K562 (cell line): ENCODE results near the gene R3HDM1. TPM values are rescaled to one million over a fixed set of nuclear protein-coding genes. Genes with fewer than 3 reads are reported as not detected.
A peak's percentile ranks its signal among the peaks of the same experiment; 100 is the strongest.

Experiments
- CBX8 ChIP-seq: fragments of 200-600 bp; sonication (generic); IDR thresholded peaks from 2 replicates; pipeline ENCODE4 v1.6.1; 2012; ENCODE audit warnings: borderline replicate concordance, mixed run types, low read depth, mild to moderate bottlenecking, moderate library complexity, mixed read lengths, low read length, control low read depth, inconsistent platforms; ENCODE audit not compliant: poor library complexity, severe bottlenecking; ENCODE audit errors: extremely low read depth
- JUNB ChIP-seq: fragments of 450-650 bp; formaldehyde crosslinking; conservative IDR thresholded peaks from 2 replicates; pipeline ENCODE4 v1.4.0; 2020; ENCODE audit warnings: mild to moderate bottlenecking
- MTA1 ChIP-seq: fragments of 450-650 bp; IDR thresholded peaks from 2 replicates; pipeline ENCODE4 v1.6.1; 2017; ENCODE audit warnings: borderline replicate concordance
- NFE2 ChIP-seq: IDR thresholded peaks from 2 replicates; pipeline ENCODE4 v1.6.1; 2014; ENCODE audit warnings: antibody characterized with exemption, low read depth
- NR2C2 ChIP-seq, 2 experiments: fragments of 200-800 bp in 1 of 2; sonication (Bioruptor generic) in 1 of 2; sonication (generic) in 1 of 2; formaldehyde crosslinking in 1 of 2; IDR thresholded peaks; 2 replicates each; pipeline versions ENCODE4 v1.6.1 to v1.8.0; 2016 to 2022; ENCODE audit warnings: mild to moderate bottlenecking in 1 of 2, missing compliant biosample characterization in 1 of 2, missing genetic modification characterization in 1 of 2, missing genetic modification reagents in 1 of 2
- YY1 ChIP-seq, 3 experiments: IDR thresholded peaks; 2 replicates each; pipeline ENCODE4 v1.6.1; 2011; ENCODE audit warnings: low read length in 2 of 3, mild to moderate bottlenecking in 2 of 3, moderate library complexity in 2 of 3, borderline replicate concordance in 1 of 3, control low read depth in 1 of 3, low read depth in 1 of 3; ENCODE audit not compliant: insufficient read depth in 3 of 3, insufficient replicate concordance in 2 of 3, control insufficient read depth in 1 of 3, insufficient read length in 1 of 3; ENCODE audit errors: extremely low read depth in 1 of 3
- ZNF197 ChIP-seq: fragments of 200-800 bp; sonication (Bioruptor generic); IDR thresholded peaks from 2 replicates; pipeline ENCODE4 v1.6.1; 2016; ENCODE audit warnings: low read depth, missing genetic modification characterization, missing compliant biosample characterization
- ZNF431 ChIP-seq: sonication (generic); formaldehyde crosslinking; IDR thresholded peaks from 2 replicates; pipeline ENCODE4 v1.8.0; 2022; ENCODE audit warnings: mild to moderate bottlenecking, missing genetic modification reagents
- polyA plus RNA-seq, 8 experiments: library from polyadenylated mRNA; depleted of rRNA in 4 of 8; stranded (reverse) in 5 of 8; unstranded in 3 of 8; fragments of >200 nt; fragmentation: Nextera tagmentation in 2 of 8; fragmentation: Illumina TruSeq in 1 of 8; extraction: Ambion mirVana in 2 of 8; extraction: Trizol in 1 of 8; gene quantifications; 2 replicates each; pipeline versions ENCODE4 v1.2.1 to v1.2.3, GENCODE V29; 2011 to 2014; ENCODE audit warnings: inconsistent platforms in 1 of 8, missing spikeins in 1 of 8
- total RNA-seq, 7 experiments: library from RNA; depleted of rRNA in 6 of 7; stranded (reverse); fragments of >200 nt in 6 of 7; fragmentation: Illumina TruSeq in 2 of 7; extraction: Trizol in 2 of 7; gene quantifications; 2 replicates each; pipeline versions ENCODE4 v1.2.1 to v1.2.3, GENCODE V29; 2011 to 2021; ENCODE audit warnings: low replicate concordance in 1 of 7
- TF ChIP-seq, protein P1 (sequence below): conservative IDR thresholded peaks from 2 replicates; pipeline ENCODE4 v1.6.1; 2011; ENCODE audit warnings: low read depth, mild to moderate bottlenecking, low read length; ENCODE audit not compliant: control insufficient read depth
- TF ChIP-seq, protein P2 (sequence below), 2 experiments: fragments of 450-650 bp; formaldehyde crosslinking in 1 of 2; IDR thresholded peaks; 2 replicates each; pipeline versions ENCODE4 v1.4.0 to v1.6.1; 2014 to 2020; ENCODE audit warnings: mild to moderate bottlenecking in 2 of 2, borderline replicate concordance in 1 of 2, low read depth in 1 of 2
- TF ChIP-seq, protein P3 (sequence below): fragments of 250-450 bp; sonication (Bioruptor Pico); IDR thresholded peaks from 2 replicates; pipeline ENCODE4 v1.5.0; 2021
- TF ChIP-seq, protein P4 (sequence below), 2 experiments: fragments of 450-650 bp in 1 of 2; sonication (generic) in 1 of 2; formaldehyde crosslinking; conservative IDR thresholded peaks; 2 replicates each; pipeline versions ENCODE4 v1.4.0 to v1.8.1; 2020 to 2022; ENCODE audit warnings: mild to moderate bottlenecking in 1 of 2, missing genetic modification reagents in 1 of 2

The R3HDM1 gene
- total and polyA plus RNA-seq, 9 of the 15 experiments (the other 6 are each of a cell fraction or from before 2014, with no cell fraction given) = 12.4 to 89.4 (median 31.0) TPM

DNA sequence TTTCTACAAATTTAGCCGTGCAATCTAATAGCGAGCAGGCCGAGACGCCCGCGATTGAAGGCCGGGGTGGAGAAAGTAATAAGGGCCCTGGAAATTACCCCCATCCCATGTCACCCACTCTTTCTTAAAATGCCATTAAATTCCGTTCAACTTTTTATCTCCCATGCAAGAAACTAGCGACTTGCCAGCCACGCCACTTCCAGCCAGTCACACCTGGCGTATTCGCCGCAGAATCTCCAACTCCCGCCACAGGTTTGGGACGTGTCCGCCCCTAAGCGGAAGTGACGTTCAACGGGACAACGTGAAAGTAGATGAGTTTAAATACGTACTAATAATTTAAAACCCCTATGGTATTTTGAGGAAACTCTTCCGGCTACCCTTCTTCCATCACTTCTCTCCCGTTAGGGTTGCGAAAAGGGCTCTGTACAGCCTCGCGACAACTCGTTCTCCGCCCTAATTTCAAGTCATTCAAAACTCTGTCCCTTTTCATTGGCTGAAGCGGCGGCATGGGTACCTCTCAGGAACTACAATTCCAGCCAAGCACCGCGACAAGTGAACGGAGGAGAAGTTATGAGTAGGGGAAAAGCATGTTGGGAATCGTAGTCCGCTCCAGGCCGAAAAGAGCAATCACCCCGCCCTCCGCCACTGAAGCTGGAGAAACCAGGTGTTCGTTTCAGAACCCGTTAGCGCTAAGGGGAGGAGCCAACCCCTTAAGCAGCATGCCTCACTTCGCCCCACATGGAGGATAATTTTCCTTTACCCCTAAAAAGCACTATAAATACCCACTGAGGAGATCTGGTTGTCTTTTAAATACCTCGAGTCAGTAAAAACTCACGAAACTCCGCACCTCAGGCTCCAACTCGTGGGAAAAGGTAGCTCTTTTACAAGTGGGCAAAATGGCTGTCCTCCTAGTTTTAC, 712 bp upstream of the R3HDM1 start, which contains the start of gene ZRANB3 (continued):
- no peak for TF ChIP-seq CBX8
- TF ChIP-seq, protein P1, sequence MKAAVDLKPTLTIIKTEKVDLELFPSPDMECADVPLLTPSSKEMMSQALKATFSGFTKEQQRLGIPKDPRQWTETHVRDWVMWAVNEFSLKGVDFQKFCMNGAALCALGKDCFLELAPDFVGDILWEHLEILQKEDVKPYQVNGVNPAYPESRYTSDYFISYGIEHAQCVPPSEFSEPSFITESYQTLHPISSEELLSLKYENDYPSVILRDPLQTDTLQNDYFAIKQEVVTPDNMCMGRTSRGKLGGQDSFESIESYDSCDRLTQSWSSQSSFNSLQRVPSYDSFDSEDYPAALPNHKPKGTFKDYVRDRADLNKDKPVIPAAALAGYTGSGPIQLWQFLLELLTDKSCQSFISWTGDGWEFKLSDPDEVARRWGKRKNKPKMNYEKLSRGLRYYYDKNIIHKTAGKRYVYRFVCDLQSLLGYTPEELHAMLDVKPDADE = peak; percentile 78; the same call in 1 of the 2 replicates
- TF ChIP-seq, protein P2, sequence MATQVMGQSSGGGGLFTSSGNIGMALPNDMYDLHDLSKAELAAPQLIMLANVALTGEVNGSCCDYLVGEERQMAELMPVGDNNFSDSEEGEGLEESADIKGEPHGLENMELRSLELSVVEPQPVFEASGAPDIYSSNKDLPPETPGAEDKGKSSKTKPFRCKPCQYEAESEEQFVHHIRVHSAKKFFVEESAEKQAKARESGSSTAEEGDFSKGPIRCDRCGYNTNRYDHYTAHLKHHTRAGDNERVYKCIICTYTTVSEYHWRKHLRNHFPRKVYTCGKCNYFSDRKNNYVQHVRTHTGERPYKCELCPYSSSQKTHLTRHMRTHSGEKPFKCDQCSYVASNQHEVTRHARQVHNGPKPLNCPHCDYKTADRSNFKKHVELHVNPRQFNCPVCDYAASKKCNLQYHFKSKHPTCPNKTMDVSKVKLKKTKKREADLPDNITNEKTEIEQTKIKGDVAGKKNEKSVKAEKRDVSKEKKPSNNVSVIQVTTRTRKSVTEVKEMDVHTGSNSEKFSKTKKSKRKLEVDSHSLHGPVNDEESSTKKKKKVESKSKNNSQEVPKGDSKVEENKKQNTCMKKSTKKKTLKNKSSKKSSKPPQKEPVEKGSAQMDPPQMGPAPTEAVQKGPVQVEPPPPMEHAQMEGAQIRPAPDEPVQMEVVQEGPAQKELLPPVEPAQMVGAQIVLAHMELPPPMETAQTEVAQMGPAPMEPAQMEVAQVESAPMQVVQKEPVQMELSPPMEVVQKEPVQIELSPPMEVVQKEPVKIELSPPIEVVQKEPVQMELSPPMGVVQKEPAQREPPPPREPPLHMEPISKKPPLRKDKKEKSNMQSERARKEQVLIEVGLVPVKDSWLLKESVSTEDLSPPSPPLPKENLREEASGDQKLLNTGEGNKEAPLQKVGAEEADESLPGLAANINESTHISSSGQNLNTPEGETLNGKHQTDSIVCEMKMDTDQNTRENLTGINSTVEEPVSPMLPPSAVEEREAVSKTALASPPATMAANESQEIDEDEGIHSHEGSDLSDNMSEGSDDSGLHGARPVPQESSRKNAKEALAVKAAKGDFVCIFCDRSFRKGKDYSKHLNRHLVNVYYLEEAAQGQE (IDR thresholded peaks at IDR 0.05; ENCODE audit: borderline replicate concordance) = peak; percentile 11; the same call in 1 of the 2 replicates
- TF ChIP-seq, protein P2 (CRISPR knock-in tag; IDR thresholded peaks at IDR 0.05; ENCODE audit: low read depth) = no peak
- TF ChIP-seq, protein P3, sequence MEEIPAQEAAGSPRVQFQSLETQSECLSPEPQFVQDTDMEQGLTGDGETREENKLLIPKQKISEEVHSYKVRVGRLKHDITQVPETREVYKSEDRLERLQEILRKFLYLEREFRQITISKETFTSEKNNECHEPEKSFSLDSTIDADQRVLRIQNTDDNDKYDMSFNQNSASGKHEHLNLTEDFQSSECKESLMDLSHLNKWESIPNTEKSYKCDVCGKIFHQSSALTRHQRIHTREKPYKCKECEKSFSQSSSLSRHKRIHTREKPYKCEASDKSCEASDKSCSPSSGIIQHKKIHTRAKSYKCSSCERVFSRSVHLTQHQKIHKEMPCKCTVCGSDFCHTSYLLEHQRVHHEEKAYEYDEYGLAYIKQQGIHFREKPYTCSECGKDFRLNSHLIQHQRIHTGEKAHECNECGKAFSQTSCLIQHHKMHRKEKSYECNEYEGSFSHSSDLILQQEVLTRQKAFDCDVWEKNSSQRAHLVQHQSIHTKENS (CRISPR knock-in tag) = no peak
- TF ChIP-seq YY1 (IDR thresholded peaks at IDR 0.05; ENCODE audit: borderline replicate concordance in 1 of 3, control insufficient read depth in 1 of 3, extremely low read depth in 1 of 3, insufficient read depth in 3 of 3, insufficient read length in 1 of 3, insufficient replicate concordance in 2 of 3, low read depth in 1 of 3, low read length in 2 of 3) = peak; percentile 63 to 94 (median 81)
- no peak for TF ChIP-seq NR2C2 (CRISPR knock-in tag; IDR thresholded peaks at IDR 0.05)
- peak; percentile 69 for TF ChIP-seq NR2C2 (tag; IDR thresholded peaks at IDR 0.05)
- TF ChIP-seq, protein P4, sequence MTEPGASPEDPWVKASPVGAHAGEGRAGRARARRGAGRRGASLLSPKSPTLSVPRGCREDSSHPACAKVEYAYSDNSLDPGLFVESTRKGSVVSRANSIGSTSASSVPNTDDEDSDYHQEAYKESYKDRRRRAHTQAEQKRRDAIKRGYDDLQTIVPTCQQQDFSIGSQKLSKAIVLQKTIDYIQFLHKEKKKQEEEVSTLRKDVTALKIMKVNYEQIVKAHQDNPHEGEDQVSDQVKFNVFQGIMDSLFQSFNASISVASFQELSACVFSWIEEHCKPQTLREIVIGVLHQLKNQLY (CRISPR knock-in tag; conservative IDR thresholded peaks at IDR 0.05) = no peak
- TF ChIP-seq NFE2 = no peak
- no peak for TF ChIP-seq MTA1
- TF ChIP-seq JUNB = no peak
- TF ChIP-seq ZNF197 (CRISPR knock-in tag) = no peak
- TF ChIP-seq ZNF431 (CRISPR knock-in tag) = no peak
